Thymus (tissue), 11 donors: ENCODE measurements around the gene ZNF142. TPM values are rescaled to one million over a fixed set of nuclear protein-coding genes. Genes with fewer than 3 reads are reported as not detected.

Experiments used
- DNase-seq, 9 donors: peaks; one replicate each; pipeline ENCODE4 v3.0.0-alpha.2; 2013; ENCODE audit warnings: low spot score in 9 of 9, low read depth in 6 of 9, missing footprints in 1 of 9
- H3K27ac ChIP-seq, 2 donors: one replicate each; pipeline ENCODE4 v1.5.1; 2013; ENCODE audit warnings: control low read depth in 1 of 2, low read depth in 1 of 2, low read length in 1 of 2, mild to moderate bottlenecking in 1 of 2, moderate library complexity in 1 of 2
- H3K27me3 ChIP-seq, 2 donors: one replicate each; pipeline ENCODE4 v1.5.1; 2013; ENCODE audit warnings: low read length in 1 of 2; ENCODE audit not compliant: control insufficient read depth in 2 of 2, insufficient read depth in 1 of 2
- H3K36me3 ChIP-seq, 2 donors: one replicate each; pipeline ENCODE4 v1.5.1; 2013; ENCODE audit warnings: low read length in 1 of 2, mild to moderate bottlenecking in 1 of 2, moderate library complexity in 1 of 2; ENCODE audit not compliant: control insufficient read depth in 2 of 2, insufficient read depth in 2 of 2
- H3K4me1 ChIP-seq, 2 donors: one replicate each; pipeline ENCODE4 v1.5.1; 2013; ENCODE audit warnings: low read length in 2 of 2; ENCODE audit not compliant: control insufficient read depth in 2 of 2, insufficient read depth in 2 of 2
- H3K4me3 ChIP-seq, 2 donors: one replicate each; pipeline ENCODE4 v1.5.1; 2013; ENCODE audit warnings: low read length in 2 of 2, control low read depth in 1 of 2, mild to moderate bottlenecking in 1 of 2
- H3K9me3 ChIP-seq, 2 donors: one replicate each; pipeline ENCODE4 v1.5.1; 2013; ENCODE audit warnings: low read length in 1 of 2, mild to moderate bottlenecking in 1 of 2; ENCODE audit not compliant: control insufficient read depth in 2 of 2, insufficient read depth in 1 of 2
- WGBS: extraction: QIAGEN DNeasy Blood & Tissue Kit; methylation state at CpG from one replicate; pipeline ENCODE4 v1.1.7; 2013; 5-methylcytosine and 5-hydroxymethylcytosine counted together
- polyA plus RNA-seq: library from polyadenylated mRNA; stranded (reverse); fragments of 200-250 nt; gene quantifications from one replicate; pipeline ENCODE4 v1.2.3, GENCODE V29; 2013
- total RNA-seq: library from RNA; stranded (reverse); fragments of 120-200 nt; gene quantifications from one replicate; pipeline ENCODE4 v1.2.4, GENCODE V29; 2013
- donor health status: healthy.

ZNF142 gene
- total and polyA plus RNA-seq, 2 donors, result 5.1 to 6.7 TPM

DNA sequence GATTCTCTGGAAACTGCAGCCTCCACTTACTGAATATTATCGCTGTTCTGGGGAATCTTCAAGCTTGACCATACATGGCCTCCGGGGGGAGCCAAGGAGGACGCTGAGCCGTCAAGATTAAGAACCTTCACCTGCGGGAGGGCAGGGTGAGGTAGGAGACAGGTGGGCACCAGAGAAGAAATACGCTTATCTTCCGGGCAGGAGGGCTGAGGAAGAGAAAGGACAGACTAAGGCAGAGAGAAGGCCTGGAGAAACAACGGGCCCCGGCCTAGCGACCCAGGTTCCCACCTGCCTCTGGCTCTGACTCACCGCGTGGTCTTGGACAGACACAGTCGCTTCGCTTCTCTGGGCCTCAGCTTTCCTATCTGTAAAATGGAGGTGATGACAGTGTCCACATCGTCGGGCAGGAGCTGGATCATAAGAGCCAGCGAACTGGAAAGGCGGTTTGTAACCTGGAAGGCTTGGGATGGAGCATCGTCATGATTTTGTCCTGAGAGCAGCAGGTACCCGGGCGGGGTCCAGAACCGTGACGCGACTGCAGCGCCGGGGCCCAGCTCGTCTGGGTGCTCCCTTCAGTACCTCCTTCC is 659 bp downstream of the ZNF142 start:
- H3K27ac ChIP-seq, result peak overlapping the region; percentile 19 to 69
- peaks cover 3 to 11% of the 10 kb centered on the region in 2 donors for H3K4me1 ChIP-seq
- H3K9me3 ChIP-seq, result peaks cover 0 to under 1% of the 10 kb centered on the region in 2 donors
- H3K27me3 ChIP-seq, result no peaks in the 10 kb centered on the region
- whole genome bisulfite sequencing, result 2% methylated on average over 27 of the region's 27 CpGs
- DNase-seq, result peak in 5 of 9 donors; percentile 17 to 53 (median 28)
- H3K36me3 ChIP-seq, result peaks cover 37 to 50% of the 10 kb centered on the region in 2 donors
- H3K4me3 ChIP-seq, result peak overlapping the region; percentile 77 to 79

DNA sequence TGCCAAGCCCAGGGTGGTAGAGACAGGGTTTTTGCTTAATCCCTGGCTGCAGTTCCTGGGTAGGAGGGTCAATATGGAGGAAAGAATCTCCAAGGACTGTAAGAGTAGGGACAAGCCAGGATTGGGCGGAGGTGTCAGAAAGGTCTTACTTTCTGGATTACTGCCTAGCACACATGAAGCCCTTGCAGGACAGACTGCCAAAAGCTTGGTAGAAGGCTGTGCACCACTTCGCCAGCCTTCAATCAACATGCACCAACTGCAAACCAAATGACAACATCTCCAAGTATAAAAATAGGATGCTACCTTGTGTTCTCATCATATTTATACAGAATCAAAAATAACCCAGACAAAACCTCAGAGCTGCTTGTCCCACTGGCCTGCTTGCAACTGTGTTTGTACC is 3.7 kb downstream of the ZNF142 start:
- Histone ChIP-seq H3K9me3 (no peaks in the 10 kb centered on the region), H3K4me1 (peaks cover 3 to 11% of the 10 kb centered on the region in 2 donors), H3K4me3 (no peak overlapping the region), H3K27me3 (no peaks in the 10 kb centered on the region), H3K27ac (no peak overlapping the region), H3K36me3 (peaks cover 36 to 43% of the 10 kb centered on the region in 2 donors)
- 99% methylated on average over 2 of the region's 2 CpGs for WGBS
- no peak for DNase-seq

DNA sequence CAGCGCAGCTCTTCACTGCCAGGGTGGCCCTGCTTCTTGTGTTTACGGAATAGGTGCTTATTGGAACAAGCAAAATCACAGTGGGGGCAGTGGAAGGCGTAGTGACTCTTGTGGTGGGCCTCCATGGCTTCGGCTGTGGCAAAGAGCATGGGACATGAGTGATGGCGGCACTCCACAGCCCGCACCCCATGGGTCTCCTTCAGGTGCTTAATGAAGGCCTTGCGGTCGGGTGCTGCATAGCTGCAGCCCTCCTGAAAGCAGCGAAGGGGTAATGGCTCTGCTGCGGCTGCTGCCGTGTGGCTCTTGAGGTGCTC is 10.7 kb downstream of the ZNF142 start:
- no peaks in the 10 kb centered on the region for H3K27me3 ChIP-seq
- no peak overlapping the region for H3K27ac ChIP-seq
- DNase-seq, result no peak
- H3K4me1 ChIP-seq, result no peaks in the 10 kb centered on the region
- H3K9me3 ChIP-seq, result no peaks in the 10 kb centered on the region
- H3K4me3 ChIP-seq, result no peak overlapping the region
- H3K36me3 ChIP-seq, result peaks cover 61 to 84% of the 10 kb centered on the region in 2 donors
- 96% methylated on average over 11 of the region's 11 CpGs for WGBS

DNA sequence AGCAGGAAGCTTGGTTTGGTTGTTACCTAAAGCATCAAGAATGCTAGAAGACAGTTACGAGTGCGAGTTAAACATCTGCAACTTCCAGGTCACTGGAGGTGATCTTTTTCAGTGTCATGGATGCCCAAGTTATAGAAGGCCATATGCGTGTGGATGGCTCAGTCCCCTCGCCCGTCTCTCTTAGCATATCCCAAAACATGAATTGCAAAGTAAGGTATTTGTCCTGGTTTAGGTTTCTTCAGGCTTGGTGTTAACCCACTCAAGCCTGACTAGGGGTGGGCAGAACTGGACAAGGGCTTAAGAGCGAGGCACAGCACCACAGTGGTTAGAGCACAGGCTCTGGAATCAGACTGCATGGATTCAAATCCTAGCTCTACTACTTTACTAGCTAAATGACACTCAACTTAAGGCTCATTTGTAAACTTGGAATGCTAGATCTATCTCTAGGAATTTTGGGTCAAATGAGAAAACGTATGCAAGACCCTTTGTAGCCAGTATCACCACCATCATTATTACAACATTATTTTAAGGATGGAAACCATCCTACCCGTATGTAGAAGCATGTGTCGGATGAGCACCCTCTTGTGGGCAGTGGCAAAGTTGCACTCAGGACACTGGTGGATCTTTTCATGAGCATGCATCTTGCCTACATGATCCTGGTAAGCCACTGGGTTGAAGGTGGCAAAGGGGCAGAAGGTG is 11.2 kb downstream of the ZNF142 start:
- WGBS, result 83% methylated on average over 9 of the region's 9 CpGs
- Histone ChIP-seq H3K27ac (no peak overlapping the region), H3K4me3 (no peak overlapping the region), H3K9me3 (no peaks in the 10 kb centered on the region), H3K27me3 (no peaks in the 10 kb centered on the region), H3K4me1 (no peaks in the 10 kb centered on the region), H3K36me3 (peaks cover 65 to 87% of the 10 kb centered on the region in 2 donors)
- peak in 7 of 9 donors; percentile 27 to 74 (median 42) for DNase-seq

DNA sequence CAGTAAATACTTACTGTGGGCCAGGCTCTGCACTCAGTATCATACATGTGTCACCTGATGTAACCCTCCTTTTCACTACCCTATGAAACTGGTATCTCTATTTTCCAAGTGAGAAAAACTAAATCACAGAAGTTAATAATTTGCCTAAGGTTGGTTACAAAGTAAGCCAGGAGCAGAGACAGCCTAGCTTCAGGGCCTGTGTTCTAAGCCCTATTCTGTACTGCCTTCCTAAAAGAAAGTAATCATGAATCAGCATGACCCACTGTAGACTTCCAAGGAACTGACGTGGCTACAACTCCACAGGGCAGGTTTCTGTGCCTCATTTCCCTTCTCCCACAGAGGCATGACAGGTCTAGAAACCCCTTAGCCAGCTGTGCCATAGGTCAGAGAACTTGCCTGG is 14.3 kb downstream of the ZNF142 start:
- H3K9me3 ChIP-seq, result no peaks in the 10 kb centered on the region
- H3K36me3 ChIP-seq, result peaks cover 78 to 91% of the 10 kb centered on the region in 2 donors
- DNase-seq, result no peak
- H3K27me3 ChIP-seq, result no peaks in the 10 kb centered on the region
- no peaks in the 10 kb centered on the region for H3K4me1 ChIP-seq
- 98% methylated on average over 1 of the region's 1 CpG for WGBS
- H3K27ac ChIP-seq, result no peak overlapping the region
- H3K4me3 ChIP-seq, result no peak overlapping the region

- H3K4me3 ChIP-seq, result no peak overlapping the region
- 98% methylated on average over 11 of the region's 11 CpGs for WGBS
- no peak for DNase-seq
- no peaks in the 10 kb centered on the region for H3K27me3 ChIP-seq
- H3K27ac ChIP-seq, result no peak overlapping the region
- no peaks in the 10 kb centered on the region for H3K9me3 ChIP-seq
- no peaks in the 10 kb centered on the region for H3K4me1 ChIP-seq
- peaks cover 80 to 89% of the 10 kb centered on the region in 2 donors for H3K36me3 ChIP-seq
Measured at GRCh38 chr2:218644721-218645120, 14.7 kb downstream of the ZNF142 start.

GRCh38 chr2:218643751-218644310 is 15.6 kb downstream of the ZNF142 start:
- no peak for DNase-seq
- 98% methylated on average over 10 of the region's 10 CpGs for WGBS

GRCh38 chr2:218642786-218643185 is 16.6 kb downstream of the ZNF142 start:
- H3K36me3 ChIP-seq, result peaks cover 78 to 88% of the 10 kb centered on the region in 2 donors
- H3K4me3 ChIP-seq, result no peak overlapping the region
- H3K4me1 ChIP-seq, result no peaks in the 10 kb centered on the region
- H3K27me3 ChIP-seq, result no peaks in the 10 kb centered on the region
- WGBS, result 97% methylated on average over 17 of the region's 17 CpGs
- no peaks in the 10 kb centered on the region for H3K9me3 ChIP-seq
- H3K27ac ChIP-seq, result no peak overlapping the region
- no peak for DNase-seq

More at GRCh38 chr2:218643751-218644310, 15.6 kb downstream of the ZNF142 start:
- H3K27ac ChIP-seq, result no peak overlapping the region
- no peaks in the 10 kb centered on the region for H3K27me3 ChIP-seq
- peaks cover 77 to 87% of the 10 kb centered on the region in 2 donors for H3K36me3 ChIP-seq
- no peak overlapping the region for H3K4me3 ChIP-seq
- no peaks in the 10 kb centered on the region for H3K9me3 ChIP-seq
- H3K4me1 ChIP-seq, result no peaks in the 10 kb centered on the region

GRCh38 chr2:218642121-218642656 is 17.2 kb downstream of the ZNF142 start:
- Histone ChIP-seq H3K9me3 (no peaks in the 10 kb centered on the region), H3K4me3 (no peak overlapping the region), H3K4me1 (no peaks in the 10 kb centered on the region), H3K27me3 (no peaks in the 10 kb centered on the region), H3K27ac (no peak overlapping the region), H3K36me3 (peaks cover 79 to 88% of the 10 kb centered on the region in 2 donors)
- no peak for DNase-seq
- 97% methylated on average over 18 of the region's 18 CpGs for WGBS
